Keratinocyte (primary cell): ENCODE data around the gene S100A12. TPM values are rescaled to one million over a fixed set of nuclear protein-coding genes. Genes with fewer than 3 reads are reported as not detected.

Source experiments
- DNase-seq: peaks from one replicate; pipeline ENCODE4 v3.0.0-alpha.2; 2011; ENCODE audit warnings: low read depth, missing footprints, low spot score
- FAIRE-seq: peaks from 2 replicates; lab custom pipeline; 2011; peaks lifted over from hg19 to GRCh38; lab: Jason Lieb, UNC
- H2AFZ ChIP-seq: 2 replicates; pipeline ENCODE4 v1.6.0; 2012; ENCODE audit warnings: low read length, control low read depth, inconsistent platforms; ENCODE audit not compliant: control insufficient read depth
- H3K27ac ChIP-seq: 2 replicates; pipeline ENCODE4 v1.5.1; 2011; ENCODE audit warnings: low read length; ENCODE audit not compliant: control insufficient read depth, insufficient read depth
- H3K27me3 ChIP-seq: 3 replicates; pipeline ENCODE4 v1.6.0; 2011; ENCODE audit warnings: low read length; ENCODE audit not compliant: control insufficient read depth, insufficient read depth; ENCODE audit errors: extremely low read depth
- H3K36me3 ChIP-seq, 2 experiments: 2 replicates in 1 of 2; 3 replicates in 1 of 2; pipeline ENCODE4 v1.5.1; 2011; ENCODE audit warnings: low read length in 2 of 2, mild to moderate bottlenecking in 1 of 2; ENCODE audit not compliant: control insufficient read depth in 2 of 2, insufficient read depth in 2 of 2; ENCODE audit errors: extremely low read depth in 1 of 2
- H3K4me1 ChIP-seq: 3 replicates; pipeline ENCODE4 v1.5.1; 2011; ENCODE audit warnings: low read length; ENCODE audit not compliant: control insufficient read depth, insufficient read depth; ENCODE audit errors: extremely low read depth
- H3K4me2 ChIP-seq: 3 replicates; pipeline ENCODE4 v1.6.0; 2011; ENCODE audit warnings: low read depth, low read length; ENCODE audit not compliant: control insufficient read depth, insufficient read depth; ENCODE audit errors: extremely low read depth
- H3K4me3 ChIP-seq, 3 experiments: fragments of 200-600 bp in 1 of 3; sonication (generic) in 1 of 3; 2 replicates in 2 of 3; 3 replicates in 1 of 3; pipeline ENCODE4 v1.5.1; 2011 to 2016; ENCODE audit warnings: low read length in 3 of 3, mild to moderate bottlenecking in 3 of 3, control low read depth in 2 of 3, inconsistent platforms in 1 of 3, low read depth in 1 of 3, mixed read lengths in 1 of 3, mixed run types in 1 of 3, moderate library complexity in 1 of 3; ENCODE audit not compliant: control insufficient read depth in 2 of 3, insufficient read depth in 2 of 3; ENCODE audit errors: extremely low read depth in 1 of 3
- H3K79me2 ChIP-seq: 2 replicates; pipeline ENCODE4 v1.6.0; 2012; ENCODE audit warnings: low read length; ENCODE audit not compliant: control insufficient read depth, insufficient read depth
- H3K9ac ChIP-seq: 3 replicates; pipeline ENCODE4 v1.6.0; 2011; ENCODE audit warnings: low read length; ENCODE audit not compliant: control insufficient read depth, insufficient read depth; ENCODE audit errors: extremely low read depth
- H3K9me1 ChIP-seq: 3 replicates; pipeline ENCODE4 v1.6.0; 2011; ENCODE audit warnings: low read length; ENCODE audit not compliant: control insufficient read depth, insufficient read depth; ENCODE audit errors: extremely low read depth
- H3K9me3 ChIP-seq: 2 replicates; pipeline ENCODE4 v1.5.1; 2012; ENCODE audit warnings: low read depth, low read length; ENCODE audit not compliant: control insufficient read depth
- H4K20me1 ChIP-seq: 3 replicates; pipeline ENCODE4 v1.6.0; 2011; ENCODE audit warnings: low read length; ENCODE audit not compliant: control insufficient read depth, insufficient read depth; ENCODE audit errors: extremely low read depth
- EZH2 ChIP-seq: IDR thresholded peaks from one replicate; pipeline ENCODE4 v1.6.1; 2012; ENCODE audit warnings: inconsistent platforms, mild to moderate bottlenecking, low read length, moderate library complexity
- dilution Hi-C: fragments of 300-500 bp; cut with MboI; formaldehyde crosslinking; loops from one replicate; pipeline ENCODE4 v1.7.0; 2020; ENCODE audit warnings: low sequenced_read_pairs; ENCODE audit not compliant: extremely low pct_ligation_motif_present
- polyA plus RNA-seq, 5 experiments: library from polyadenylated mRNA; depleted of rRNA in 3 of 5; stranded (reverse) in 3 of 5; stranded (forward) in 1 of 5; unstranded in 1 of 5; fragments of >200 nt; gene quantifications; 1 replicate in 1 of 5; 2 replicates in 3 of 5; 3 replicates in 1 of 5; pipeline versions ENCODE4 v1.2.1 to v1.2.3, GENCODE V29; 2011 to 2012; ENCODE audit warnings: missing spikeins in 2 of 5, low read depth in 1 of 5, low replicate concordance in 1 of 5
- TF ChIP-seq, protein P1 (sequence below), 3 experiments: IDR thresholded peaks in 1 of 3; conservative IDR thresholded peaks in 1 of 3; optimal IDR thresholded peaks in 1 of 3; 2 replicates in 2 of 3; 3 replicates in 1 of 3; pipeline versions ENCODE3 to v1.5.1; 2011; ENCODE audit warnings: low read length in 3 of 3, mild to moderate bottlenecking in 3 of 3, moderate library complexity in 2 of 3, control low read depth in 1 of 3, inconsistent platforms in 1 of 3; ENCODE audit not compliant: insufficient read depth in 2 of 3; ENCODE audit errors: extremely low read depth in 1 of 3

Gene S100A12
- polyA plus RNA-seq, 1 donor (not counting 4 experiments of a cell fraction or from before 2014, with no cell fraction given), result 1.5 TPM

DNA sequence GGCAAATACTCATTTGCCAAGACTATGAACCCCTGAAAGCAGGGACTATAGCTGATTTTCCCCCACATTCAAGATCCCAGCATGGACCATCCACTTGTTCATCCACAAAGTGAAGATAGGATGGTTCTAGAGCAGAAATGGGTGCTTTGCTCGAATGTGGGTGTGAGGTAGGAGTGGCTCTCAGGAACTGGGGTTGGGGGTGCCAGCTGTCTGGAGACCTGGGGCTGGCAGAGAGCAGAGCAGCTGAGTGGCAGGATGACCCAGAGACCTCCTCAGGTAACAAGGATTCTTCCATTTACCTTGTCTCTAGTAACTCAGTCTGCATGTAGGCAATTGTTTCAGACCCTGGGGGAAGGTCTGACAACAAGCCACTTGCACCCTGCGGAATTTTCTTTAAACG is 11.8 kb downstream of the S100A12 start:
- H3K27ac ChIP-seq, result no peak overlapping the region
- FAIRE-seq, result no peak
- no peak overlapping the region for H3K4me3 ChIP-seq

DNA sequence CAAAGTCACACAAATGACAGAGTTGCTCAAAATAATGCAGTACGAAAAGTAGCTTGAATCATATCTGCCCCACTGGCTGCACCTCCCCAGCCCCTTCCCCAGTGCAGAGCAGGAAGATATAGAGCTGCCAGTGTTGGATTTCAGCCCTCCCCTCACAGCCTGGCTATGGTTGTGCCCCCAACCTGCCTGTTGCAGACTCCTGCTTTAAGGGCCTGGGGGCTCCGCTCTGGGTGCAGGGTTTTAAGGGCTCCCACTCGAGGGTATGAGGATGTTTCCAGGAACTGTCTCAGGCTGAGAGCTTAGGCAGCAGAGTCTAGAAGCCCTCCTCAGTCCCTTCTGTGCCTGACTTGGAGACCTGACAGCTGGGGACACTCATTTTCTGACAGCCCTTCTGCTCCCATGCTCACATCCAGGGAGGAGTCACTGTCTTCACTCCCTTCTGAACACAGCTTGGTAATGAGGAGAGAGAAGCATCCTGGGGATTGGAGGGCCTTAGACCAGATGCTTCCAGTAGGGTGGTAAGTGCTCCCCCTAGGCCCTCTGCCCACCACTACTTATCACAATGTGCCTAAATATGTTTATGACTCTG is 13.1 kb downstream of the S100A12 start:
- no peak for TF ChIP-seq EZH2
- TF ChIP-seq, protein P1, sequence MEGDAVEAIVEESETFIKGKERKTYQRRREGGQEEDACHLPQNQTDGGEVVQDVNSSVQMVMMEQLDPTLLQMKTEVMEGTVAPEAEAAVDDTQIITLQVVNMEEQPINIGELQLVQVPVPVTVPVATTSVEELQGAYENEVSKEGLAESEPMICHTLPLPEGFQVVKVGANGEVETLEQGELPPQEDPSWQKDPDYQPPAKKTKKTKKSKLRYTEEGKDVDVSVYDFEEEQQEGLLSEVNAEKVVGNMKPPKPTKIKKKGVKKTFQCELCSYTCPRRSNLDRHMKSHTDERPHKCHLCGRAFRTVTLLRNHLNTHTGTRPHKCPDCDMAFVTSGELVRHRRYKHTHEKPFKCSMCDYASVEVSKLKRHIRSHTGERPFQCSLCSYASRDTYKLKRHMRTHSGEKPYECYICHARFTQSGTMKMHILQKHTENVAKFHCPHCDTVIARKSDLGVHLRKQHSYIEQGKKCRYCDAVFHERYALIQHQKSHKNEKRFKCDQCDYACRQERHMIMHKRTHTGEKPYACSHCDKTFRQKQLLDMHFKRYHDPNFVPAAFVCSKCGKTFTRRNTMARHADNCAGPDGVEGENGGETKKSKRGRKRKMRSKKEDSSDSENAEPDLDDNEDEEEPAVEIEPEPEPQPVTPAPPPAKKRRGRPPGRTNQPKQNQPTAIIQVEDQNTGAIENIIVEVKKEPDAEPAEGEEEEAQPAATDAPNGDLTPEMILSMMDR (optimal IDR thresholded peaks at IDR 0.05 in 1 of 3, IDR thresholded peaks at IDR 0.05 in 1 of 3, conservative IDR thresholded peaks at IDR 0.05 in 1 of 3; ENCODE audit: extremely low read depth in 1 of 3, insufficient read depth in 2 of 3, low read length in 3 of 3), result no peak
- H2AFZ ChIP-seq, result no peak overlapping the region
- H3K9me1 ChIP-seq, result no peaks in the 10 kb centered on the region
- dilution Hi-C loops, result no loop called here
- H3K9me3 ChIP-seq, result no peaks in the 10 kb centered on the region
- no peak overlapping the region for H3K4me2 ChIP-seq
- H3K9ac ChIP-seq, result no peak overlapping the region
- H3K36me3 ChIP-seq, result no peaks in the 10 kb centered on the region
- H3K27ac ChIP-seq, result no peak overlapping the region
- DNase-seq (no peak), FAIRE-seq (no peak)
- no peaks in the 10 kb centered on the region for H3K79me2 ChIP-seq
- H3K4me1 ChIP-seq, result peaks cover 27% of the 10 kb centered on the region
- H3K27me3 ChIP-seq, result no peaks in the 10 kb centered on the region
- no peaks in the 10 kb centered on the region for H4K20me1 ChIP-seq
- no peak overlapping the region for H3K4me3 ChIP-seq

More for the DNA sequence above, 11.8 kb downstream of the S100A12 start:
- Histone ChIP-seq H3K4me2 (no peak overlapping the region), H3K27me3 (no peaks in the 10 kb centered on the region), H3K4me1 (peaks cover 18% of the 10 kb centered on the region), H3K79me2 (no peaks in the 10 kb centered on the region), H3K36me3 (no peaks in the 10 kb centered on the region), H3K9me3 (no peaks in the 10 kb centered on the region), H4K20me1 (no peaks in the 10 kb centered on the region), H3K9me1 (no peaks in the 10 kb centered on the region), H2AFZ (no peak overlapping the region), H3K9ac (no peak overlapping the region)
- dilution Hi-C loops, result no loop called here
- no peak for TF ChIP-seq EZH2
- TF ChIP-seq, protein P1 (optimal IDR thresholded peaks at IDR 0.05 in 1 of 3, IDR thresholded peaks at IDR 0.05 in 1 of 3, conservative IDR thresholded peaks at IDR 0.05 in 1 of 3; ENCODE audit: extremely low read depth in 1 of 3, insufficient read depth in 2 of 3, low read length in 3 of 3), result no peak
- DNase-seq, result no peak
